ENCODE data around the gene SLC30A7.

The SLC30A7 gene

DNA sequence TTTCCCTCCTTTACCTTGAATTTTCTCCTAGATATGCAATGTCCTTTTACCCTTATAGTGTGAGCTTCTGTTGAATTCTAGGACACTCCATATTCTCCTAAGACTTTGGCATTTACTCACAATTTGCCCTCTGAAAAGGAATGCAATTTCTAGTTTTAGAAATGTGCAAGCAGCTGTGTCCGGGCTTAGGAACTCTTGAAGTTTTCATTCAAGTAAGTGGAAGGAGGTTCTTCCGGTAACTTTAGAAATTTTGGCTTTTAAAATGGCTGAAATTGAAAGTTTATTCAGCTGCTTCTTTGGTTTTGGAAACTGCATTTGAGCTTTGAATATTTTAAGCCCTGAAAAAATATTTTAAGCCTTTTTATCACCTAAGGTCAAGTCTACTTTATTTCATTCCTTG is 73.4 kb downstream of the SLC30A7 start:
- no peaks in the 10 kb centered on the region for H4K20me1 ChIP-seq (ENCODE audit: insufficient read depth)
- H3K36me3 ChIP-seq (ENCODE audit: insufficient read depth) = no peaks in the 10 kb centered on the region
- no peak overlapping the region for H3K4me2 ChIP-seq
- no peaks in the 10 kb centered on the region for H3K4me1 ChIP-seq (ENCODE audit: low read depth, poor library complexity, severe bottlenecking)
- TF ChIP-seq, protein P1, sequence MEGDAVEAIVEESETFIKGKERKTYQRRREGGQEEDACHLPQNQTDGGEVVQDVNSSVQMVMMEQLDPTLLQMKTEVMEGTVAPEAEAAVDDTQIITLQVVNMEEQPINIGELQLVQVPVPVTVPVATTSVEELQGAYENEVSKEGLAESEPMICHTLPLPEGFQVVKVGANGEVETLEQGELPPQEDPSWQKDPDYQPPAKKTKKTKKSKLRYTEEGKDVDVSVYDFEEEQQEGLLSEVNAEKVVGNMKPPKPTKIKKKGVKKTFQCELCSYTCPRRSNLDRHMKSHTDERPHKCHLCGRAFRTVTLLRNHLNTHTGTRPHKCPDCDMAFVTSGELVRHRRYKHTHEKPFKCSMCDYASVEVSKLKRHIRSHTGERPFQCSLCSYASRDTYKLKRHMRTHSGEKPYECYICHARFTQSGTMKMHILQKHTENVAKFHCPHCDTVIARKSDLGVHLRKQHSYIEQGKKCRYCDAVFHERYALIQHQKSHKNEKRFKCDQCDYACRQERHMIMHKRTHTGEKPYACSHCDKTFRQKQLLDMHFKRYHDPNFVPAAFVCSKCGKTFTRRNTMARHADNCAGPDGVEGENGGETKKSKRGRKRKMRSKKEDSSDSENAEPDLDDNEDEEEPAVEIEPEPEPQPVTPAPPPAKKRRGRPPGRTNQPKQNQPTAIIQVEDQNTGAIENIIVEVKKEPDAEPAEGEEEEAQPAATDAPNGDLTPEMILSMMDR (conservative IDR thresholded peaks at IDR 0.05; ENCODE audit: low read depth, low read length) = no peak
- H2AFZ ChIP-seq (ENCODE audit: low read depth) = no peak overlapping the region
- no peaks in the 10 kb centered on the region for H3K27me3 ChIP-seq (ENCODE audit: insufficient read depth, low read depth)
- no peak overlapping the region for H3K9ac ChIP-seq
- H3K4me3 ChIP-seq (IDR thresholded peaks at IDR 0.05; ENCODE audit: insufficient read depth, low read depth, low read length) = no peak overlapping the region
- H3K27ac ChIP-seq = no peak overlapping the region
- H3K79me2 ChIP-seq (ENCODE audit: insufficient read depth, low read depth) = no peaks in the 10 kb centered on the region

DNA sequence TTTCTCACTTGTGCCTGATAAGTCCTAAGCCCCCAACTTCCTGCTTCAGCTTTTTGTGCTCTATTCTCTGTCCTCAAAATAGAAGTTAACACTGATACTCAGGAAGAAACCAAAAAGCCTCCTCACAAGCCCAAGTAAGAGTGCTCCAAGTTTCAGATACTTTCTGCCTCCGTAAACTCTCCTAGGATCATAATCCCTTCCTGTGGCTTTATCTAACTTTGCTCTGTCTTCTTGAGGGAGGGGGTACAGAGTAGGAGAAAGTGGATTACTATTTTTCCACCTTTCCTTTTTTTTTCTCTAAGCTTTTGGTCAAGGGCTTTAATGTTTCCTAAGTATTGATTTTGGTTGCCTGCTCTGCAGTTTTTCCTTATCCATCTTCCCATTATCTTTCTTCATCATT is 75.1 kb downstream of the SLC30A7 start:
- H3K79me2 ChIP-seq (ENCODE audit: insufficient read depth, low read depth) = no peaks in the 10 kb centered on the region
- TF ChIP-seq, protein P1 (conservative IDR thresholded peaks at IDR 0.05; ENCODE audit: low read depth, low read length) = no peak
- no peaks in the 10 kb centered on the region for H3K27me3 ChIP-seq (ENCODE audit: insufficient read depth, low read depth)
- no peaks in the 10 kb centered on the region for H4K20me1 ChIP-seq (ENCODE audit: insufficient read depth)
- no peak overlapping the region for H3K4me3 ChIP-seq (IDR thresholded peaks at IDR 0.05; ENCODE audit: insufficient read depth, low read depth, low read length)
- H3K9ac ChIP-seq = no peak overlapping the region
- no peak overlapping the region for H2AFZ ChIP-seq (ENCODE audit: low read depth)
- no peak overlapping the region for H3K4me2 ChIP-seq
- H3K4me1 ChIP-seq (ENCODE audit: low read depth, poor library complexity, severe bottlenecking) = no peaks in the 10 kb centered on the region
- H3K36me3 ChIP-seq (ENCODE audit: insufficient read depth) = no peaks in the 10 kb centered on the region
- H3K27ac ChIP-seq = no peak overlapping the region

DNA sequence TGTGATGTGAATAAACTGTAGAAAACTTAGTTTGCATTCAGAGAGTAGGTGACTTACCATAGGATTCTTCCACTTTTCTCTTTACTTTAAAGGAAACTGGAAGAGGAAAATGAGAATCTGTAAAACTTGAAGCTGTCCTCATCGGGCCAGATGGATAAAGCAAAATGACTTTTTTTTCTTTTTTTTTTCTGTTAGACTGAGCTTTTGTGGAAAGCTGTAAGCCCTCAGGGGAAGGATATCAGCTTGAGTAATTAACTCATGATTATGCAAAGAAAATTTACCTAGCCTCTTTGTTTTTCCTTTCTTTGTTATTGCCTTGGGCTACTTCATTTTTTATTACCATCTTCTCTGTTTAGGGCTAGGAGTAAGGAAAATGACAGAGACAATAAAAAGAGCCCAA is 76.3 kb downstream of the SLC30A7 start:
- no peaks in the 10 kb centered on the region for H3K36me3 ChIP-seq (ENCODE audit: insufficient read depth)
- no peak overlapping the region for H3K4me3 ChIP-seq (IDR thresholded peaks at IDR 0.05; ENCODE audit: insufficient read depth, low read depth, low read length)
- no peak overlapping the region for H3K4me2 ChIP-seq
- H2AFZ ChIP-seq (ENCODE audit: low read depth) = no peak overlapping the region
- no peak overlapping the region for H3K27ac ChIP-seq
- no peak overlapping the region for H3K9ac ChIP-seq
- H3K27me3 ChIP-seq (ENCODE audit: insufficient read depth, low read depth) = no peaks in the 10 kb centered on the region
- no peaks in the 10 kb centered on the region for H4K20me1 ChIP-seq (ENCODE audit: insufficient read depth)
- H3K79me2 ChIP-seq (ENCODE audit: insufficient read depth, low read depth) = no peaks in the 10 kb centered on the region
- H3K4me1 ChIP-seq (ENCODE audit: low read depth, poor library complexity, severe bottlenecking) = no peaks in the 10 kb centered on the region
- TF ChIP-seq, protein P1 (conservative IDR thresholded peaks at IDR 0.05; ENCODE audit: low read depth, low read length) = no peak

- Histone ChIP-seq H3K36me3 (ENCODE audit: insufficient read depth) (no peaks in the 10 kb centered on the region), H3K9ac (no peak overlapping the region), H3K4me1 (ENCODE audit: low read depth, poor library complexity, severe bottlenecking) (no peaks in the 10 kb centered on the region), H3K4me2 (no peak overlapping the region), H4K20me1 (ENCODE audit: insufficient read depth) (no peaks in the 10 kb centered on the region), H3K79me2 (ENCODE audit: insufficient read depth, low read depth) (no peaks in the 10 kb centered on the region), H3K27ac (no peak overlapping the region), H2AFZ (ENCODE audit: low read depth) (no peak overlapping the region), H3K4me3 (IDR thresholded peaks at IDR 0.05; ENCODE audit: insufficient read depth, low read depth, low read length) (no peak overlapping the region), H3K27me3 (ENCODE audit: insufficient read depth, low read depth) (no peaks in the 10 kb centered on the region)
- TF ChIP-seq, protein P1 (conservative IDR thresholded peaks at IDR 0.05; ENCODE audit: low read depth, low read length) = no peak
Measured at GRCh38 chr1:100976936-100977335, 81.0 kb downstream of the SLC30A7 start.

All from KMS-11 (cell line).